ENCODE results near the gene MAN1C1. TPM values are rescaled to one million over a fixed set of nuclear protein-coding genes. Genes with fewer than 3 reads are reported as not detected.
"Not testable (repeated sequence)": the region's sequence is repeated elsewhere in the genome, so short reads cannot be mapped to it uniquely, and the experiment has no call there.

Gene MAN1C1
- total and polyA plus RNA-seq, 4 donors, result 4.6 to 14.7 (median 13.1) TPM

GRCh38 chr1:25598879-25599278 lies 17.7 kb upstream of the MAN1C1 start:
- peaks cover 0 to 2% (median 0%) of the 10 kb centered on the region in 5 donors for H3K4me1 ChIP-seq (ENCODE audit: control insufficient read depth in 5 of 5, insufficient read depth in 5 of 5, low read length in 5 of 5)
- no peak overlapping the region for H3K27ac ChIP-seq (ENCODE audit: low read depth in 1 of 2, low read length in 1 of 2)
- no peak overlapping the region for H3K4me3 ChIP-seq
- DNase-seq, result no peak
- ATAC-seq (ENCODE audit: insufficient read depth, low FRiP score), result no peak
- no peak overlapping the region for H3K9ac ChIP-seq (ENCODE audit: insufficient read depth in 1 of 2, low read length in 2 of 2)
- no peaks in the 10 kb centered on the region for H3K27me3 ChIP-seq (ENCODE audit: control insufficient read depth in 3 of 3, insufficient read depth in 3 of 3, low read length in 2 of 3)
- TF ChIP-seq, protein P1, sequence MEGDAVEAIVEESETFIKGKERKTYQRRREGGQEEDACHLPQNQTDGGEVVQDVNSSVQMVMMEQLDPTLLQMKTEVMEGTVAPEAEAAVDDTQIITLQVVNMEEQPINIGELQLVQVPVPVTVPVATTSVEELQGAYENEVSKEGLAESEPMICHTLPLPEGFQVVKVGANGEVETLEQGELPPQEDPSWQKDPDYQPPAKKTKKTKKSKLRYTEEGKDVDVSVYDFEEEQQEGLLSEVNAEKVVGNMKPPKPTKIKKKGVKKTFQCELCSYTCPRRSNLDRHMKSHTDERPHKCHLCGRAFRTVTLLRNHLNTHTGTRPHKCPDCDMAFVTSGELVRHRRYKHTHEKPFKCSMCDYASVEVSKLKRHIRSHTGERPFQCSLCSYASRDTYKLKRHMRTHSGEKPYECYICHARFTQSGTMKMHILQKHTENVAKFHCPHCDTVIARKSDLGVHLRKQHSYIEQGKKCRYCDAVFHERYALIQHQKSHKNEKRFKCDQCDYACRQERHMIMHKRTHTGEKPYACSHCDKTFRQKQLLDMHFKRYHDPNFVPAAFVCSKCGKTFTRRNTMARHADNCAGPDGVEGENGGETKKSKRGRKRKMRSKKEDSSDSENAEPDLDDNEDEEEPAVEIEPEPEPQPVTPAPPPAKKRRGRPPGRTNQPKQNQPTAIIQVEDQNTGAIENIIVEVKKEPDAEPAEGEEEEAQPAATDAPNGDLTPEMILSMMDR (IDR thresholded peaks at IDR 0.05; ENCODE audit: control extremely low read depth, extremely low read depth), result no peak
- H3K9me3 ChIP-seq (ENCODE audit: control insufficient read depth in 4 of 4, insufficient read depth in 3 of 4, low read length in 3 of 4), result peaks cover 0 to 5% (median 2%) of the 10 kb centered on the region in 4 donors
- WGBS, 2 donors, result 95 to 100% methylated on average over 1 of the region's 1 CpG
- no peaks in the 10 kb centered on the region for H3K36me3 ChIP-seq (ENCODE audit: control insufficient read depth in 4 of 4, insufficient read depth in 4 of 4, low read length in 4 of 4)

DNA sequence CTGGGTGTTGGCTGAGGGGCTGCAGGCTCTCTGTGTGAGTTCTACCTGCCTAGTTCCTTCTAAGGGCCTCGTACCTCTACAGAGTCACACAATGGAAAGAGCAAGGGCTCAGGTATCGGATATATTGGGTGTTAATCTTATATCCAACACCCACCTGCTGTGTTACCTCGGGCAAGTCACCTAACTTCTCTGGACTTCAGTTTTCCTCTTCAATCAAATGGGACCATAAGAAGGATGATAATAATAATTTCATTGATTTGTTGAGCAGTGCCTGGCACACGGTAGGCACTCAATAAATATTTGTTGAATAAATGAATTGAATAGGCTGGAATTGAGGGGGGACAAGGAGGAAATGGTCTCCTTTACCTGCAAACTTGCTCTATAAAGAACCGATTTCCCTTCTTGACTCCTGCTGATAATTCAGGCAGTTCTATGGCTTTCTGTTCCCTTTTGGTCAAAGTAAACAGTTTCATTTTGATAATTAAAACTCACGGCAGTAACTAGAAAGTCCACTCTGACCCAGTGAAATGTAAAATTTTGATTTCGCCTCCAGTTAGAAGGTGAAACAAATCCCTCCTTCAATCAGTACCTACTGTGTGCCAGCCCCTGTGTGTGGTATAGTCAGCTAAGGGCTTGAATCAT lies 16.5 kb upstream of the MAN1C1 start:
- no peak for ATAC-seq (ENCODE audit: insufficient read depth, low FRiP score)
- TF ChIP-seq, protein P1 (IDR thresholded peaks at IDR 0.05; ENCODE audit: control extremely low read depth, extremely low read depth), result no peak
- peaks cover 0 to 5% (median 2%) of the 10 kb centered on the region in 4 donors for H3K9me3 ChIP-seq (ENCODE audit: control insufficient read depth in 4 of 4, insufficient read depth in 3 of 4, low read length in 3 of 4)
- H3K27ac ChIP-seq (ENCODE audit: low read depth in 1 of 2, low read length in 1 of 2), result no peak overlapping the region
- no peaks in the 10 kb centered on the region for H3K36me3 ChIP-seq (ENCODE audit: control insufficient read depth in 4 of 4, insufficient read depth in 4 of 4, low read length in 4 of 4)
- H3K4me3 ChIP-seq, result no peak overlapping the region
- no peaks in the 10 kb centered on the region for H3K27me3 ChIP-seq (ENCODE audit: control insufficient read depth in 3 of 3, insufficient read depth in 3 of 3, low read length in 2 of 3)
- DNase-seq, result no peak
- no peak overlapping the region for H3K9ac ChIP-seq (ENCODE audit: insufficient read depth in 1 of 2, low read length in 2 of 2)
- peaks cover 0 to 2% (median 0%) of the 10 kb centered on the region in 5 donors for H3K4me1 ChIP-seq (ENCODE audit: control insufficient read depth in 5 of 5, insufficient read depth in 5 of 5, low read length in 5 of 5)
- 85 to 88% methylated on average over 7 of the region's 7 CpGs for WGBS, 2 donors

- ATAC-seq (ENCODE audit: insufficient read depth, low FRiP score); DNase-seq: not testable (repeated sequence)
- 74% methylated on average over 5 of the region's 5 CpGs for WGBS, 2 donors
These were observed 15.5 kb upstream of the MAN1C1 start for GRCh38 chr1:25600971-25601699.

GRCh38 chr1:25603779-25604538 lies 12.6 kb upstream of the MAN1C1 start:
- H3K9ac ChIP-seq (ENCODE audit: insufficient read depth in 1 of 2, low read length in 2 of 2); H3K27me3 ChIP-seq (ENCODE audit: control insufficient read depth in 3 of 3, insufficient read depth in 3 of 3, low read length in 2 of 3); H3K36me3 ChIP-seq (ENCODE audit: control insufficient read depth in 4 of 4, insufficient read depth in 4 of 4, low read length in 4 of 4); H3K4me3 ChIP-seq; DNase-seq; H3K27ac ChIP-seq (ENCODE audit: low read depth in 1 of 2, low read length in 1 of 2); ATAC-seq (ENCODE audit: insufficient read depth, low FRiP score); H3K9me3 ChIP-seq (ENCODE audit: control insufficient read depth in 4 of 4, insufficient read depth in 3 of 4, low read length in 3 of 4); H3K4me1 ChIP-seq (ENCODE audit: control insufficient read depth in 5 of 5, insufficient read depth in 5 of 5, low read length in 5 of 5): not testable (repeated sequence)
- 91 to 97% methylated on average over 6 to 46 of the region's 55 CpGs for WGBS, 2 donors

More at GRCh38 chr1:25600971-25601699, 15.5 kb upstream of the MAN1C1 start:
- H3K4me3 ChIP-seq; H3K9me3 ChIP-seq (ENCODE audit: control insufficient read depth in 4 of 4, insufficient read depth in 3 of 4, low read length in 3 of 4); H3K36me3 ChIP-seq (ENCODE audit: control insufficient read depth in 4 of 4, insufficient read depth in 4 of 4, low read length in 4 of 4); H3K9ac ChIP-seq (ENCODE audit: insufficient read depth in 1 of 2, low read length in 2 of 2); H3K27me3 ChIP-seq (ENCODE audit: control insufficient read depth in 3 of 3, insufficient read depth in 3 of 3, low read length in 2 of 3); H3K4me1 ChIP-seq (ENCODE audit: control insufficient read depth in 5 of 5, insufficient read depth in 5 of 5, low read length in 5 of 5); H3K27ac ChIP-seq (ENCODE audit: low read depth in 1 of 2, low read length in 1 of 2): not testable (repeated sequence)
